Pons (tissue), 1 donor: ENCODE data around the gene GAP43.

Experiments used
- DNase-seq: peaks from one replicate; pipeline ENCODE4 v3.0.0-alpha.2; 2016; ENCODE audit warnings: low spot score

Gene GAP43

DNA sequence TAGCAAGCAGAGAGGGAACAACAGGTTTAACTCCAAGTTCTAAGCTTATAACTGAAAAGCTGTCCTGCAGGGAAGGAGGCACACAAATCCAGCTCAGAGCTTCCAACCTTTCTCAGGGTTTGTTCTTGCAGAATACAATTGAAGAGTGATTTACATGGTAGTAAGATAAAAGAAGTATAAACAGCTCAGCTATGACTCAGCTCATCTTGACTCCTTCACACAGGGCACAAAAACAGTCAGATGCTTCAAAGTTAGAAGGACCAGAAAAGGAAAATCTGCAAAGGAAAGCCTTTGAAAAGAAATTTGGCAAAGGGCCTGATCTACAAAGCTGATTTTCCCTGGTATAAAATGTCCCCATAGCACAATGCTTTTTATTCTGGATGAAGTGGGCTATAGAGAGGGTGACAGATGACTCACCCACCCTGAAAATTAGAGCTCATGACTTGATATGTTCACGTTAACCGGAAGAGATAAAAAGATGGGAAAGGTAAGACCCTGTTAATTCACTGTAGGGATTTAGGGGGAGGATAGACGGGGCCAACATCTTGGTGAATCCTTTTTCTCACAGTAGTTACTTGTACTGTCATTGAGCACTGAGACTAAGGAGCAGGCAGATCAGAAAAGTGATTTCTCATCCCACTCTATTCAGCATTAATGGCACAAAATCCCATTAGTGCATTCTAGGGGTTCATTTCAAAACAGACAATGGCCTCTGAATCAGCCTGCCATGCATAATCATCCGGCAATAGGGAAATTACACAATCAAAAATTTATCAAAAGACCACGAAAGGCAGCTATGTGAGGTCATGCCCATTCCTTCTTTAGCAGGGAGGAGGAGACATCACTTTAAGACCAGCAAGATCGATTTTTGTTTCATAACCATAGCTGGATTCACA lies 143.5 kb downstream of the GAP43 start:
- DNase-seq, result no peak

- DNase-seq, result no peak
Measured at GRCh38 chr3:115768661-115769060, 145.4 kb downstream of the GAP43 start.
